Natural killer cell (primary cell): ENCODE measurements around the gene GNAZ. TPM values are rescaled to one million over a fixed set of nuclear protein-coding genes. Genes with fewer than 3 reads are reported as not detected.
A peak's percentile ranks its signal among the peaks of the same experiment; 100 is the strongest.

Experiments used
- ATAC-seq, 3 donors: fragments of 150-1000 bp in 2 of 3; fragments of 200-7000 bp in 1 of 3; cut with Tn5 transposase; 1 replicate in 1 of 3; 2 replicates in 2 of 3; pipeline ENCODE4 v1.10.0; 2021; ENCODE audit warnings: mild to moderate bottlenecking in 2 of 3, moderate library complexity in 2 of 3
- DNase-seq, 2 donors: peaks; one replicate each; pipeline versions ENCODE4 v3.0.0 to v3.0.0-alpha.2; 2013 to 2021; ENCODE audit warnings: mixed read lengths in 1 of 2
- H3K27ac ChIP-seq: one replicate; pipeline ENCODE4 v1.5.1; 2013; ENCODE audit warnings: mild to moderate bottlenecking, low read length
- H3K27me3 ChIP-seq: one replicate; pipeline ENCODE4 v1.6.1; 2013; ENCODE audit warnings: low read length; ENCODE audit not compliant: control insufficient read depth, insufficient read depth
- H3K36me3 ChIP-seq: one replicate; pipeline ENCODE4 v1.6.1; 2013; ENCODE audit warnings: low read length; ENCODE audit not compliant: control insufficient read depth, insufficient read depth
- H3K4me1 ChIP-seq: one replicate; pipeline ENCODE4 v1.6.1; 2013; ENCODE audit warnings: low read length; ENCODE audit not compliant: control insufficient read depth, insufficient read depth
- H3K4me3 ChIP-seq: one replicate; pipeline ENCODE4 v1.5.1; 2013; ENCODE audit warnings: low read length
- H3K9me3 ChIP-seq: one replicate; pipeline ENCODE4 v1.6.1; 2013; ENCODE audit warnings: low read length; ENCODE audit not compliant: control insufficient read depth, insufficient read depth
- H3K27ac Mint-ChIP-seq, 2 donors: one replicate each; pipeline ENCODE4 v1.8.0; 2022; ENCODE audit warnings: mild to moderate bottlenecking in 2 of 2, mixed read lengths in 2 of 2, moderate library complexity in 1 of 2
- H3K27me3 Mint-ChIP-seq, 2 donors: one replicate each; pipeline ENCODE4 v1.8.0; 2022; ENCODE audit warnings: low read depth in 2 of 2, mixed read lengths in 2 of 2
- H3K36me3 Mint-ChIP-seq: one replicate; pipeline ENCODE4 v1.8.0; 2022; ENCODE audit warnings: mixed read lengths
- H3K4me1 Mint-ChIP-seq, 2 donors: one replicate each; pipeline ENCODE4 v1.8.0; 2022; ENCODE audit warnings: mixed read lengths in 2 of 2
- H3K4me3 Mint-ChIP-seq: one replicate; pipeline ENCODE4 v1.8.0; 2022; ENCODE audit warnings: mild to moderate bottlenecking, moderate library complexity, mixed read lengths
- H3K9me3 Mint-ChIP-seq, 2 donors: one replicate each; pipeline ENCODE4 v1.8.0; 2022; ENCODE audit warnings: mixed read lengths in 2 of 2
- CTCF ChIP-seq: fragments of 200-600 bp; IDR thresholded peaks from one replicate; pipeline ENCODE4 v1.8.0; 2022; ENCODE audit warnings: antibody characterized with exemption
- WGBS: methylation state at CpG from one replicate; pipeline ENCODE4 v1.1.7; 2013; ENCODE audit warnings: missing lambda C conversion rate; ENCODE audit not compliant: insufficient coverage; 5-methylcytosine and 5-hydroxymethylcytosine counted together
- intact Hi-C: fragments of 100-400 bp; cut with micrococcal nuclease; formaldehyde crosslinking; loops from one replicate; pipeline ENCODE4 v1.14.2; 2022
- total RNA-seq, 4 donors: library from RNA; stranded (reverse); fragments of 120-200 nt in 1 of 4; gene quantifications; one replicate each; pipeline versions ENCODE4 v1.2.3 to v1.2.4, GENCODE V29; 2013 to 2022

The GNAZ gene
- total RNA-seq, 3 donors from 2014 or later (not counting 1 experiment from before 2014, with no cell fraction given), result 4.5 to 7.5 (median 5.6) TPM

GRCh38 chr22:23034621-23035556, 35.4 kb upstream of the GNAZ start:
- H3K27ac ChIP-seq, result peak overlapping the region; percentile 43
- no peaks in the 10 kb centered on the region for H3K9me3 ChIP-seq
- Mint-ChIP-seq H3K9me3 (no peaks in the 10 kb centered on the region), H3K36me3 (no peaks in the 10 kb centered on the region), H3K27ac (no peak overlapping the region), H3K4me3 (no peak overlapping the region), H3K4me1 (no peaks in the 10 kb centered on the region), H3K27me3 (peaks cover 8 to 13% of the 10 kb centered on the region in 2 donors)
- ATAC-seq, result no peak
- H3K4me3 ChIP-seq, result no peak overlapping the region
- no peak for DNase-seq
- WGBS, result 81% methylated on average over 10 of the region's 10 CpGs
- no peak for TF ChIP-seq CTCF
- intact Hi-C loops, result no loop called here
- H3K4me1 ChIP-seq, result peaks cover 8% of the 10 kb centered on the region
- no peaks in the 10 kb centered on the region for H3K27me3 ChIP-seq
- H3K36me3 ChIP-seq, result no peaks in the 10 kb centered on the region

DNA sequence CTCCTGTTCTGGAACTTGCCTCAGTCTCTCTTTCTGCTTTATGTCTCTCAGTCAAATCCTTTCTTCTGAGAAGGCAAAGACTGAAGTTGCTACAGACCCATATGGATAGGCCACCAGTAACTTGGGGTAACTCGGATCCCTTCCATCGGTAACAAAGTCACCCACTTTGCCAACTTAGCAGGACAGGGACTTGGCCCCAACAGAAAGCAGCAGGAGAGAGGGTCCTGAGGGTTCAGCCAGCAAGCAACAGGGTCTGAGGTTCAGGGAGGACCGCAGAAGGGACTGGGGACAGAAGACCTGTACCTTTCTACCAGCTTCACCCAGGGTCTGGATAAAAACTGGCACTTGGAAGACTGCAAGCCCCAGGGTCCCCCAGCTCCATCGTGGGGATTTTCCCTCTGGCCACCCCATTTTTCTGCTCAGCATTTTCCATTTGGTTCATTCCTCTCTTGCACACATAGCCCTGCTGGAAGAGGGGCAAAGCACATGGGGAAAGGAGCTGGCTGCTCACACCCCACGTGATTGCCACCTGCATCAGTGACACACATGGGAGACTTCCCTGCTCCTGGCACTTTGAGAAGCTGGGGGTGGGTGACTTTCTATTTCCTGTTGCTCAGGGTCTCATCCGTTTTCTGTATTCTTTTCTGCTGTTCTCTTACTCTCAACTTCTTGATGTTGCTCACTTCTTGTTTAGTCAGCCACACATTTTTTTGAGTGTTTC, 34.6 kb upstream of the GNAZ start:
- peaks cover 8% of the 10 kb centered on the region for H3K4me1 ChIP-seq
- no peak for TF ChIP-seq CTCF
- WGBS, result 63% methylated on average over 6 of the region's 6 CpGs
- H3K4me3 ChIP-seq, result no peak overlapping the region
- H3K36me3 ChIP-seq, result no peaks in the 10 kb centered on the region
- H3K27ac Mint-ChIP-seq, result no peak overlapping the region
- H3K9me3 ChIP-seq, result no peaks in the 10 kb centered on the region
- no peaks in the 10 kb centered on the region for H3K9me3 Mint-ChIP-seq
- H3K27ac ChIP-seq, result peak overlapping the region; percentile 43
- no peak overlapping the region for H3K4me3 Mint-ChIP-seq
- ATAC-seq (no peak), DNase-seq (peak in 1 of 2 donors; percentile 8)
- no peaks in the 10 kb centered on the region for H3K4me1 Mint-ChIP-seq
- intact Hi-C loops, result no loop called here
- H3K36me3 Mint-ChIP-seq, result no peaks in the 10 kb centered on the region
- H3K27me3 Mint-ChIP-seq, result peaks cover 8 to 14% of the 10 kb centered on the region in 2 donors
- no peaks in the 10 kb centered on the region for H3K27me3 ChIP-seq

DNA sequence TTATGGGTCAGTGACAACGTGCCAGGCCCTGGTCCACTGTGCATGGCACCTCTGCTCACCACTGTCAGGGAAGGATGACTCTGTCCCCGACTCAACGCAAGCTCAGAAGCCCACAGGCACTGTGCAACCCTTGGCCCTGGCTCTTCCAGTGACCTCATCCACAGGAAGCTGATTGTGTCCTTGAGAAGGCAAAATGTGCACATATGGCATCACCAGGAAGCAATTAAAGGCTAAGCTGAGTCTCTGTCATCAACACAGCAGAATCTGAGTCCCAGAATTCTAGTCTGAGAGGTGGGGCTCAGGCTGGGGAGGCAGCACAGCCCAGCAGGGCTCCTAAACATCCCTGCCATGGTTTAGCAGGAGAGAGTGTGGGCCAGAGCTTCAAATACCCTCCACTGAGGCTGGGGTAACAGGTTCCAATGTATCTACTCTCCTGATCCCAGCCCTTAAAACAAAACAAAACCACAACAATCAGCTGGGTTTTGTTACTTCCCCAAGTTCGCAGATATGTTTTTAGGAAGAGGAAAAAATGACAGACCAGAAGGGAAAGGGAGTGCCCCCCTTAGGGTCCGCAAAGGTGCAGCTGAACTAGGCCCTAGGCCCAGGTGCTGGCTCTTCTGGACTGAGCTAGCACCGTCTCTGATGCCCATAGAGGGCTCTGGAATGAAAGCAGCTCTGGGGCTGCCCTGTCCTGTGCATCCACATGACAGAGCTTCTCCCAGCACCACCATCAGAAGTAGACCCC, 33.5 kb upstream of the GNAZ start:
- 51% methylated on average over 6 of the region's 6 CpGs for WGBS
- ATAC-seq (no peak), DNase-seq (no peak)
- Histone ChIP-seq H3K4me1 (peaks cover 8% of the 10 kb centered on the region), H3K27me3 (no peaks in the 10 kb centered on the region), H3K4me3 (no peak overlapping the region), H3K27ac (no peak overlapping the region), H3K36me3 (no peaks in the 10 kb centered on the region), H3K9me3 (no peaks in the 10 kb centered on the region)
- TF ChIP-seq CTCF, result no peak
- H3K27me3 Mint-ChIP-seq, result peaks cover 14 to 15% of the 10 kb centered on the region in 2 donors
- H3K4me3 Mint-ChIP-seq, result no peak overlapping the region
- no peak overlapping the region for H3K27ac Mint-ChIP-seq
- H3K9me3 Mint-ChIP-seq, result no peaks in the 10 kb centered on the region
- intact Hi-C loops, result no loop called here
- no peaks in the 10 kb centered on the region for H3K36me3 Mint-ChIP-seq
- H3K4me1 Mint-ChIP-seq, result no peaks in the 10 kb centered on the region
